HG03378 (cell line): ENCODE results near the gene SMAD3.

Experiments used
- ATAC-seq: cut with Tn5 transposase; IDR thresholded peaks from one replicate; pipeline ENCODE4 v1.9.1; 2021; ENCODE audit warnings: mild to moderate bottlenecking, moderate library complexity; ENCODE audit not compliant: unreplicated experiment

SMAD3 gene

DNA sequence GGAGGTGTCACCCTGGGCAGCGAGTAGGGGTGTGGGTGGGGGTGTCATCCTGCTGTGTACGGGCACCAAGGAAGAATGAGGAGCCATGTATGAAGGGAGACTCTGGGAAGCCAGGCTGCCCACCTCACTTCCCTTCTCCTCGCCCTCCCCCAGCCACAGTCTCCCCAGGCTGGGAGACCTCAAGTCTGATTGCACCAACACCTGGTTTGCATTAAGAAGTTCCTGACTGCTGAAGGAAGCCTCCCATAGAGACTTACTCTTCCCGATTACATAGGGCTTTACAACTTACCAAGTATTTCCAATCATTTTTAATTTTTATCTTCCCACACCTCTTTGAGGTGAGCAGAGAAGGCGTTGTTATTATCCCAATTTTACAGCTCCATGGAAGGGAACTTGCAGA is 29.5 kb upstream of the SMAD3 start:
- no peak for ATAC-seq

DNA sequence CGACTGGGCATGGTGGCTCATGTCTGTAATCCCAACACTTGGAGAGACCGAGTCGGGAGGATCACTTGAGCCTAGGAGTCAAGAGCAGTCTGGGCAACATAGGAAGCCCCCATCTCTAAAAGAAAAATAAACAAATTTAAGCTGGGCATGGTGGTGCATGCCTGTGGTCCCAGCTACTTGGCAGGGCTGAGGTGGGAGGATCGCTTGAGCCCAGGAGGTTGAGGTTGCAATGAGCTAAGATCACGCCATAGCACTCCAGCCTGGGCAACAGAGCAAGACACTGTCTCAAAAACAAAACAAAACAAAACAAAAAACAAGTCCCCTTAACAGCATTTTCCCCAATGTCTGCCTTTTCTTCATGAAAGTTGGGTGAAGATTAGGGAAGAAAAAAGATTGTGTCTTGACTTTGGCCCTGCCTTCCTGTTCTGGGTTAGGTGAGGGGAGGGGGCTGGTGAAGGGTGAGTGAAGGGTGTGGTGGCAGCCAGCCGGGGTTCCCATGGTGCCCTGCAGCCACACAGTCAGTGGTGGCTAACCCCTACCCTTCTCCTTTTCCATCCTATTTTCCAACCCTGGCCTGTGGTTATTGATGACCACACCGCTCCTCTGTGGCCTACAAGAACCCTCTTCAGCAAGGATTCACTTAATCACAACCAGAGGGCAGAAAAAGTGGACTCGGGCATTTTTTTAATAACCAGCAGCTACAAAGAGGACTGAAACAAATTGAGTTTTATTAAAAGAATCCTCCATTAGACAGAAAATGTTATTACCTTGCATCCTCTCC is 28.4 kb upstream of the SMAD3 start:
- ATAC-seq = no peak

DNA sequence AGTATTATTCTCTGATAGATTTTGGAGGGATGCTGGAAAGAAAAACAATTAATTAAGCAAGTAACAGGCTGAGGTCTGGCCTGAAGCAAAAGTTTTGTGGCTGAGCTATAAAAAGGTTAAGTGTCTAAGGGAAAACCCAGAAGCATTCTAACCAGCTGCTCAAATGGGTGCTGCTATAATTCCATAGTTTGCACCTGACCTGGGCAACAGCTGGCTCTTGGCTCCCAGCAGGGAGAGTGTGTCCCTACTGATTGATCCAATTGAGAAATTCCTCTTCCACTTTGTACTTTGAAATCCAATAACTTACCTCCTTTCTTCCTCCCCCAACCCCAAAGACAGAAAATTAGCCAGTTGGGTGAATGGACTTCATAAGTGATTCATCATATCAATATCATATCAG is 27.7 kb upstream of the SMAD3 start:
- no peak for ATAC-seq

DNA sequence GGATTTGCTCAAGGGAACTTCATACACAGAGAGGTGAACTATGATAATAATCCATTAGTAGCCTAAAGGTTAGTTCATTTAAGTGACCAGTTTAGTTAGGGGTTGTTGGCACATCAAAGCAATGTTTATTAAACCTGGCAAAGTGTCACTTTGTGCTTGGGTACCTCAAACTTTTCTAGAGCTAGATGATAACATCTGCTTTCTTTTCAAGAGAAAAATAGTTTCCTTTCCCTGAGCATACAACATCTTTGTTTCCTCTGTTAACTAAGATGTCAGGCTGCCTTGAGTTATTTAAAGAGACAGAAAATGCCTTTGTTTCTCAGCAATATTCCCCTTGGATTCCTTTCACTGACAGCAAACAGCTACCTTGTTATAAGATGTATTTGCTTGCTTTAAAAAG is 26.7 kb upstream of the SMAD3 start:
- ATAC-seq = no peak

DNA sequence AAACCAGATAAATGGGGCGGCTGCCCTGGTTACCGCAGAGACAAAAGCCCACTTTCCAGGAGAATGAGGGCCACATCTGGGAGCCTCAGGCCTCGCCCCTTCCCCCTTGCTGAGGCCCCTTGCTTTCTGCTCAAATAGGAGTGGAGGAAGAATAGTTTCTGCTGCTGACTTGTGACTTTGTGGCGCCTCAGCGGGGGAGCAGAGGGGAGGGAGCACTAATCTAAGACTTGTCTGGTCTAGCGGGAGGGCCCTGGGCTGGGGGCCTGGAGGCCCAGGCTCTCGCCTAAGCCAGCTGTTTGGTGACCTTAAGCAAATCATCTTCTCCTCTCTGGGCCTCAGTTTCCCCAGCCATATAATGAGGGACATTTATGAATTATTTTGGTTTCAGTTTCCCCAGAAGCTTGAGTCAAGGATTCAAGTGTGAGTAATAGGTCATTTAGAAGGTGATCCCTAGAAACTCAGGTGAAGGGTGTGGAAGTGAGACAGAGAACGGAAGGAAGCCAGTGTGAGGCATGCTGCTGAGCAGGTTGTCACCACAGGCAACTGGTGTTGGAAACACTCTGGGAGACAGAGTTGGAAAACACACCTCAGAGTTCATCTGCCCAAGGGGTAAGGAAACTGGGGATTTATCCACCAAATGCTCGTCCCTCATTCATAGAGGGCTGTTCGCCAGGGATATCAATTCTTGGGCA is 25.9 kb upstream of the SMAD3 start:
- ATAC-seq = no peak

DNA sequence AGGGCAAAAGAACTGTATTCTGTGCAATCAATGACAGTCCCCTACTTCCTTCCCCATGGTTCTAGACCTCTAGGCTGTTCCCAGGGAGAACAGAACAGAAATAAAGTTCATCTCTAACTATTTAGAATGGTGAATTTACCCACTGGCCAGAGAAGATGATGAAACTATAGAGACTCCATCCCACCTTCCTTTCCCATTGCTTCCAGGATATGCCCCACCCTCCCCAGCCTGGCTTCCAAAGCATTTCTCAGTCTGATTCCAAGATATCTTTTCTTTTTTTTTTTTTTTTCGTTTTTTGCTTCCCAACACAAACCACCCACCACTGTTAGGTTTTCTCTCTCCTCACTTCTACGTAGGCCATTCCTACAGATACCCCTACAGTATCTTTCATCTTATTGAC is 25.1 kb upstream of the SMAD3 start:
- no peak for ATAC-seq

DNA sequence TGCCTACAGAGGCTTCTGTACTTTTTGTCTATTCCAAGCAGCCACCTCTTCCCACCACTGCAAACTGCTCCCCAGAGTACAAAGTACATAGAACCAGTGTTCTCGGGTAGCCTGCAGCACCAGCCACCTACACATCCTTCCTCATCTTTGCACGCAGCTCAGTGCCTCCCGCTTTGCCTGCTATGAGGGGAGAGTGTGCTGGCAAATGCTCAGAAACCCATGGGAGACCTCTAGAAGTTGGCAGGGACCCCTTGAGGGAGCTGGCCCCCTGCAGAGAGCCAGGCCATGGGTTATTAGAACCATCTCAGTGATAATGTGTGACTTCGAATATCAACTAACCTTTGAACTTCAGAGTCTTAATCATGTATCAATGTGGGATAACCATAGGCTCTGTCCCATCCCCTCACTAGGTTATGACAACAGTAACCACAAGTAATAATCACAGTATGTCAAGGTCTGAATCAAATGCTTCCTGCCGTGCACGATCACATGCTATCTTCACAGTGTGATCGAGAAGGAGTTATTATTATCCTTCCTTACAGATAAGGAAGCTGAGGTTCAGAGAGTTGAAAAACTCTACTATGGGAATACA is 22.8 kb upstream of the SMAD3 start:
- ATAC-seq = no peak

DNA sequence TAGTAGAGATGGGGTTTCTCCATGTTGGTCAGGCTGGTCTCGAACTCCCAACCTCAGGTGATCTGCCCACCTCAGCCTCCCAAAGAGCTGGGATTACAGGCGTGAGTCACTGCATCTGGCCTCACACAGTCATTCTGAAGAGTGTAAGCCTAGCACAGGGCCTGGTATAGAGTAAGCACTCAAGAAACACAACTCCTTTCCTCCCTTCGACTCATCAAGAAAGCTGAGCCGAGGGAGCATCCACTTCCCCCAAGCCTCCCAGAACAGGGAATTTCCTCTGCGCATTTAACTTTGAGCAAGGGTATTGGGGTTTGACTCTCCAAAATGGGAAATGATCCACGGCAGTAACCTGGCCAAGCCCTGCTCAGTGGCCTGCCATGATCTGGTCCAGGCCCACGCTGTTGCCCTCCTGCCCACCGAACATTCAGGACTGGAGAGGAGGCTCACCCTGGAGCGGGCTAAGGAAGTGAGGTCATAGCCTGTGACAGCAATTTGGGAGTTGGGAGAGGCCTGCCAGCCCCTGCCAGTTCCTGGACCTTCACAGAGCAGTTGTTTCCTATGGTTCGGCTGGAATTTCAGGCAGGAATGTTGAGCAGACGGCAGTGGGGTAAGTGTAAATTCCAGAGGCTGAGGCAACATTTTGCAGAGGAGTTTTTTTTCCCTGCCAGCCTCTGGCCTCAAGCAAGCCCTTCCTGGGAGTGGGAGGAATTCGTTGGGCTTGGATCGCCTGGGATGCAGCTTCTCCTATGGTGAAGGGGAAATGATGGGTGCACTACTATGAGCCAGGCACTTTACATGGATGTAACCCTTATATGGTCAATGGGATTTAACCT is 21.2 kb upstream of the SMAD3 start:
- no peak for ATAC-seq

DNA sequence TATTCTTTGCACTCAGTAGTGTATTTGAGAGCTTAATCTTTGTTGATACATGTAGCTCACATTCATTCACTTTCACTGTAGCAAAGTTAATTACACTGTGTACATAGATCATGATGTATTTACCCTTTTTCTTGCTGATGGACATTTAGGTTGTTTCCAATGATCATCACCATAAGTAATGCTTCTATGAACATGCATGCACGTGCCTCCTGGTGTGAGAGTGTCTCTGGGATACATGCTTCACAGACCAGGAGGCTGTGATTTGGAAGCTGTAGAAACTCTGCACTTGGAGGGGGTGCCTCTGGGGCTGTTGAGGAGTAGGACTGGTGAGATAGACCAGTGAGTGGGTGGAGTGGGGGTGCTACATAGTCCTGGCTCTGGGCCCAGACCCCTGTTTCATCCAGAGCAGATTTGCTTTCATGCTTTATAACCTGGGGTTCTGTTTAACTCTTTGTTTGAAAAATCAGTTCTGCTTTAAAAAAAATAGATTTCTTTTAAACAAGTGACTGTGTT is 18.2 kb upstream of the SMAD3 start:
- no peak for ATAC-seq

DNA sequence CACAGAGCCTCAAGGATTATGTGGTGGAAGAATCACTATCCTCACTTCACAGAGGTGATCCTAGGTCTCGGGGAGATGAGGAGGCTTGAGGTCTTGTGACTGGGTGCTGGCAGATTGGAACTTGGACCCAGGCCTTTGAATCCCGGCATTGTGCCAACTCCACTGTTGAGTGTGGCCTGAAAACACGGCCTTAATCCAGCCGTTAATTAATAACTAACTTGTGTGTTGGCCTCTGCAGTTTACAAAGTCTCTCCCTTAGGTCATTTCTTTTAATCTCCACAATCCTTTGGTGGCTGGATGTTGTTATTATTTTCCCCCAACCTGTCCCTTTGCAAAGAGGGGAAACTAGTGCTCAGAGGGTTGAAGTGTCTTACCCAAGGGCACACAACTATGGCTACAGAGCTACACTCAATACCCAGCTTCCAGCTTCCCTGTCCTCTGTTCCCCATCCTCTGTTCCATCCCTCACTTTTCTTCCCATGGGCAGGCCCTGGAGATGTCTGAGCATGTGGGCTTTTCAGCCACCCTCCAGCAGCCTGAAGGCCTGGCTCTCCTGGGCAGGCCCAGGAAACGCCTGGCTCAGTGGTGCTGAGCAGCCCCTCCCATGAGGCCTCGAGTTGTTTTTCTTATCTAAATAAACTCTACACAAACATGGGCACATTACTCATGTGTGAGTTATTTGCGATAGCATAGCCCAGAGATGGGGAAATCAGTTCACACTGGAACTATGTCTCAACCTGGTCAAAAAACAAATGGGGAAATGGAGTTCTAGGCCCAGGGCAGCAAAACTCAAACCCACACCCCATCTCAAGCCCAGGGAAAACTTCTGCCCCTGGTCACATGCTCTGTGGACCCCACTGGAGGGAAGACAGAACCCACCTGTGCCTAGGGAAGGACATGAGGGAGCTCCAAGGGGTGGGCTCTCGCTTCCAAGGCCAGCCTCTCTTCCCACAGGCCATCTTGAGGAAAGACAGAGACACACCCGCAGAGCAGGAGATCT is 16.8 kb upstream of the SMAD3 start:
- no peak for ATAC-seq

DNA sequence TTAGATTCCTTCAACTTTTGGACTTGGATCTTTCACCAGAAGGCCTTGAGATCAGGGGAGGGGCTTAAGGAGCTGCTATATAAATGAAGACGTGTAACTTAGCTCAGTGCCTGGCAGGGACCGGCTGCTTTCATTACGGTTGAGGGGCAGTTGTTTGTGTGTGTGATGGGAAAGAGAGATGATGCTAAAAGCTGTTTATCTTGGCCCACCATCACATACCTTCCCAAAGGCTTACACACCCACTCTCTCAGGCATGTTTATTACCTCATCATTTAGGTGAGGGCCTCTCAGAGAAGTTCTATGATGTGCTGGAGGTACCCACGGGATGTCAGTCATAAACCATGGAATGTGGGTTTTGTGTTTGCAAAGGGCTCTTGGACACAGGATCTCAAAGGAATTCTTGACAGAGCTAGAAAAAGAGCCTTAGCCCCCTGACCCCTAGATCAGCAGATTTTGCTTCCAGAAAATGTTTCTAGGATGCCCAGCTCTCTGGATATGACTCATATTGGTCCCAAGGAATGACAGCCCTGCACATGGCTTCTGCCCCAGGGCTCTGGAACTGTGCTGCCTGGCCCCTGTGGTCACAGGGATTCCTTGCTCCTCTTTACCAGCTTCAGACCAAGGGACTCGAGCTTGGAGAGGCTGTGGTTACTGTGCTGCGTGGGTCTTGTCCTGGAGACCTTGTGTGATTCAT is 15.9 kb upstream of the SMAD3 start:
- ATAC-seq = no peak

DNA sequence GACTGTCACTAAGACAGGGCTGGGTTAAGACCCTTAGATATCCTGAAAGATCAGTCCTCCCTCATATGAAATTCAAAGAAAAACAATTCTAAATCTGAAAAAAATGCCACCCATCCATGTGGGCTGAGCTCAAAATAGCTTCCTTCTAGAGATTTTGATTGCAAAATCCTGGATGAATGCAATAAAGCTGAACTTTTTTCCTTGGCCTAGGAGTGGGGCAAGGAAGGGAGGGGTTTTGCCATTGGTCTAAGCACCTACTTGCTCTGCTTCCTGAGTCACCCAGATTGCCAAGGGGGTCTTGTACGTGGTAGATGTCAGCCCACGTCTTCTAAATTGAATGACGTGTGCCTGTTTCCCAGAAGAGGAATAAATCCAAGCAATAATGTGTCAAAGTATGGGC is 15.3 kb upstream of the SMAD3 start:
- ATAC-seq = no peak

DNA sequence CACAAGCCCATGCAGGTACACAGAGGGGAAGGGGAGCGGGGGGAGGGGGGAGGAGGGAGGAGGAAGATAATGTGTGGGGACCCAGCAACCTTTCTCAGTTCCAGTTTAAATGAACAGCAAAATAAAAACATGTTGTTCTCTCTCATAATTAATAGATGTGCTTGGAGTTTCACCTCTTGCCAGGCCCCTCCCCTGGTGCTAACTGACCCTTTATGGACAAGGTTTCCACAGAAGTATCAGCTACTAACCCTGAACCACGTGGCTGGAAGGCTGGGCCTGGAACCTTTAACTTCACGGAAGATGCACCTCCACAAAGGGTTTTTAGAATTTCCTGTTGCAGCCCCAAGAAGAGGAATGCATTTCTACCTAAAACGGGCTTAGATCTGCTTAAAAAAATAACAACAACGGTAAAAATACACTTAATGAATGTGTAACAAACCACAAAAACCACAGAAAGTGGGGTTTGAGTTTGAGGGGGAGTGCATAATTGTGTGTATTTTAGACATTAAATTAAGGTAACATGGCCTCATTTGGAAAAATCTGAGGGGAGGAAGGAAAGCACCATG is 14.8 kb upstream of the SMAD3 start:
- no peak for ATAC-seq

DNA sequence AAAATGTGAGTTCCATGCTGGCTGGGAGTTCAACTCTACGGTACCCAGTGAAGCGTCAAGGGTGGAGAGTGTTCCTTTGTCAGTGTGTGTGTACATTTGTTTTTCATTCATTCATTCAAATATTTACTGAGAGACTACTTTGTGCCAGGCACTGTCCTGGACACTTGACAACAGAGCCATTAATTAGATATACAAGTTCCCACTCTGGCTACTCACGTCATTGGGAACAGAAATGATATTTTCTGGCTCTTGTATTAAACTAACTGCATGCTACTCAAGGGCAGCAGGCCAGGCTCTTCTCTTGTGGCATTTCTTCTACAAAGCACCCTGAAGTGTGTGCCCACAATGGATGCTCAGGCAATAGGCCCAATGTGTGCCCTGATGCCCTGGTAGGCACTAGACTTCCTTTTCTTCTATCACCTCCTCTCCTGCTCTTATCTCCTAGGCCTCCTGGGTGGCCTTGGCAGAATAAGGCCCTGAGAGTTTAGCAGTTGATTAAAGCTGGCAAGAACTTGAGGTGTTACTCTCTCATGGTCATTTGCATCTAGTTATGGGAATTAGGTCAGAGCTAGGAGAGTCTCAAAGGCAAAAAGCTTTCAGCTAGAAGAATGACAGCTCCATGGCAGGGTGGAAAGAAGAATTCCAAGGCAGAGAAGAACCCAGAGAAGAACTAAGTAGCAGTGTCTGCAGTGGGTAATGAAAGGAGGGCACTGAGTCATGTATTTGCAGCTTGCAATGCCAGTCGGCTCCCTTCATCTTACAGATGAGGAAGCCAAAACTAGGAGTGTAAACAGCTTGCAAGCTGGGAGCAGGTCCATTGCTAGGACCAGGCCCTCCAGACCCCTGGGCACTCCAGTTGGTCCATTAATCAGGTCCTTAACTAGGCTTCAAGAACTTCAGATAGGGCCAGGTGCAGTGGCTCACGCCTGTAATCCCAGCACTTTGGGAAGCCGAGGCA is 14.0 kb upstream of the SMAD3 start:
- ATAC-seq = no peak

DNA sequence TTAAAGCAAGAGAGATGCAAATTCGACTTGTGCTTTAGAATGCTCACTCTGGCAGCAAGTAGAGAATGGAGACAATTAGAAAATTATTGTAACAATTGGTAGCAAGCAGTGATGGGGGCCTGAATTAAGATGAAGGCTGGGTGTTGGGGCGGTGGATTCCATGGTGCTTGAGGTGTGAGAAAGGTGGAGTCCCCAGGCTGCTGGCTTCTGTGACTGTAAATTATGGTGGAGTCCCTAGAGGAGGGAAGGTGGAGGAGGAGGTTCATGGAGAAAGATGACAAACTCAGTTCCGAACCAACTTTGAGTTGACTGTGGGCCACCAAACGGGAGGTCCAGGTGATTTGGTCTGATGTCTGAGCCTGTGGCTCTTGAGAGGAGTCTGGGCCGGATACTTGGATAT is 10.7 kb upstream of the SMAD3 start:
- ATAC-seq = no peak

DNA sequence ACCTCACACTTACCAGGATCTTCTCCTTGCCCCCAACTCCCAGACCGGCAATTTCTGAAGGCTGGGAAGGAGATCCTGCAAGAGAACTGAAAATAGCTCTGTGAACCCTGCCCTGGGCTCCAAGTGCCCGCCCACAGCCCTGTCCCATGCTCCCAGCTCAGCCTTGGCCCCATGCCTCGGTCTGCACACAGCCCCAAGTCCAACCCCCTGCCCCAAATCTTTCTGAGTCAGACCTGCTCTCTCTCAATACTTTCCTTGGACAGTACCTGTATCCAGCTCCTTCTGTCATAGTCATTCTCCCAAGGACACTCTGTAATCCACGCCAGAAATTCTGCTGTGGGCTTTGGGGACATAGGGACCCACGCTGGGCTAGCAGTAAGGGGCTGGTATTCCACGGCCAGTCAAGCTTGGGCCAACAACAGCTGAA is 6.3 kb upstream of the SMAD3 start:
- ATAC-seq = no peak

DNA sequence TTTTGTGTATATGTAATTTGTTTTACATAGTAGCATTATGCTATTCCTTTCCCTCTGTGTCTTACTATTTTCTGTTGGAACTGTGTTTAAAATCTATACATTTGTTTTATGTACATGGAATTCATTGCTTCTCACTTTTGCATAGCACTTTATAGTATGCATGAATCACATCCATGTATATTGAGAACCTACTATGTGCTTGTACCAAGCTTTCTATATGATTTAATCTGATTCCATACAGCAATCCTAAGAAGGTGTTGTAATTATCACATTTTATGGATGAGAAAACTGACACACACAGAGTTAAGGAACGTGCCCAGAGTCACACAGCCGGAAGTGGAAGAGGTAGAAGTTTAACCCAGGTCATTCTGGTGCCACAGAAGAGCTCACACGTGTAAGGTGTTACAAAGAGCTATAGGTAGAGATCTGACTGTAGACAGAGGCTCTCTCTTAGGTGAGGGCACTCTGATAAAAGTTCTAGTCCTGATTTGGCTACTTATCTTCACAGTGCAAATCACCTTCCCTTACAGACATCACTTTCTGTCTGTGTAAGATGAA is 3.5 kb upstream of the SMAD3 start:
- ATAC-seq = no peak
